GM19463 (cell line): Measurements from ENCODE around the gene SPDYE9.
"Not testable (repeated sequence)": the region's sequence is repeated elsewhere in the genome, so short reads cannot be mapped to it uniquely, and the experiment has no call there.

Experiments
- ATAC-seq: cut with Tn5 transposase; IDR thresholded peaks from one replicate; pipeline ENCODE4 v1.9.1; 2021; ENCODE audit warnings: mild to moderate bottlenecking, moderate library complexity; ENCODE audit not compliant: unreplicated experiment

Gene SPDYE9, protein sequence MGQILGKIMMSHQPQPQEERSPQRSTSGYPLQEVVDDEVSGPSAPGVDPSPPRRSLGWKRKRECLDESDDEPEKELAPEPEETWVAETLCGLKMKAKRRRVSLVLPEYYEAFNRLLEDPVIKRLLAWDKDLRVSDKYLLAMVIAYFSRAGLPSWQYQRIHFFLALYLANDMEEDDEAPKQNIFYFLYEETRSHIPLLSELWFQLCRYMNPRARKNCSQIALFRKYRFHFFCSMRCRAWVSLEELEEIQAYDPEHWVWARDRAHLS

DNA sequence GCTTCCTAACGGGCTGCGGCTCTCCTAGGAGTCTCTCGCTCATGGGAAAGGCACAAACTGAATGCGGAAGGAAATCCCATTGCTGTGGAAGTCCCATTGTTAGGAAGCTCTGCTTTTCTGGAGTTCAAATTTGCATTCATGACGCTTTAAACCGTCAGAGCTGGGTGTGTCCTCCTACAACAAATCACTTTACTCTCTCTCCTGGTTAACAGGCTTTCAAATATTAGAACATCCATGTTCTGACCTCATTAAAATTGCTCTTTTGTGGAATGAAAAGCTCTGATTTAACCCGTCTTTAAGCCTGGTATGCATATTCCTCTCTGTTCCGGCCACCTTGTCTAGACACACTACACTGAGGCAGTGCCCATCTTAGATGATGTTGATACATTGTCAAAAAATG lies at the start of gene SPDYE9:
Gene SPDYE9 (minus strand): TSS at position 101 of the 400 bp plus-strand sequence. CDS start 1,800 bp downstream, outside the sequence.
- not testable (repeated sequence) for ATAC-seq

DNA sequence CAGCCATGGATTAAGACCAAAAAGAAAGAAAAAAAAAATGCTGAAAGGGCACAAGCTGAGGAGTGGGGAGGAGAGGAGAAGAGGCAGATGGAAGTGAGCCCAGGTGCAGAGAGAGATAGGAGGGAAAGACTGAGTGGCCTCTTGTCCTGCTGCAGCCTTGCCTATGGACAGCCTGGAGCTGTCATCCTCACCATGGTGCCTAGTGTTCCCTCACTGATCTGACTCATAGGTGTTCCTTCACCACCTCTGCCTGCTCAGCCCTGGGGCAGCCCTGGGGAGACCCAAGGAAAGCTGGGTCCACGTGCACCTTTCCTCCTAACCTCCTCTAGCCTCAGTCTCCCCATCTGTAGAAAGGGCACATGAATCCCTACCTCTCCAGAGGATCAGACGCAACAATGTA lies 49.0 kb upstream of the SPDYE9 start:
- not testable (repeated sequence) for ATAC-seq

DNA sequence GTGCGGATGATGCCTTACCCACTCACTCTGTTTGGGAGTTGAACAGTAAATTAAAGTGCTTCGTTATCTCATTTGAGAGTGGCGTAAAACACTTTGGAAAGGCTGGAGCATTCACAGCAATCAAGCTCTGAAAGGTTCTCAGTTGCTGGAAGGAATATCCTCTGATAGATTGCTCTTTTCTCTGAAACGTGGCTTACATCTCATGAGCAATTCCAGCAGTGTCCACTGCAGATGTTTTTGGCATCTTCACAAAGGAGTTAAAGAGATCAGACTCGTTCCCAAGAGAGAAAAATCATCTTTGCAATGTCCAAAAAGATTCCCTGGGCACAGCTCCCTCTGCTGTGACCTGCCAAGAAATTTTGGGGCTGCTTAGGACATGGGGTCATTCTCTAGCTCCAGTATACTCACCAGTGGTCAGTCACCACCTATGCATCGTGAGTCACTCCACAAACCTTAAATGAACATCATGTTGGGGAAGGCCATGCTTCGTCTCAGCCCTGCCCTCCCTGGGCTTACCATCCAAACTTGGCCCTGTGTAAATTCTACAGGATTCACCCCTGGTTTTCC lies 46.9 kb upstream of the SPDYE9 start:
- ATAC-seq = not testable (repeated sequence)

- ATAC-seq = not testable (repeated sequence)
Measured at GRCh38 chr7:73130612-73131011, 44.8 kb upstream of the SPDYE9 start.

DNA sequence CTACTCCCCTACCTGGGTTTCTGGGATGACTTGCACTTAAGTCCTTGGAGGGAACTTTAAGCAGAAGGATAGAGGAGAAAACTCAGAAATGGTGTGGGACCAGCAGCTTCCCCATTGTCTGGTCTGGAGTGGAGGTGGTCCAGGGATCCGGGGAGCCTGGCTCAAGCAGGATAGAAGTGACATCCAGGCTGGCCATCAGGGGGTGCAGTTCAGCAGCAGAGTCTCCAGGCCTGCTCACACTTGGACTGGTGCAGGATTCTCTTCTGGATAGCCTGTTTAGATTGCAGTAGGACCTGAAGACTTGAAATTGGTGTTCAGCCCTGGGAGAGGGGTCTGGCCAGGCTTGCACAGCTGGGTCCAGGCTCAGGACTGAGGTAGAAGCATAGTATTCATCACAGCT lies 38.3 kb upstream of the SPDYE9 start:
- ATAC-seq = not testable (repeated sequence)

DNA sequence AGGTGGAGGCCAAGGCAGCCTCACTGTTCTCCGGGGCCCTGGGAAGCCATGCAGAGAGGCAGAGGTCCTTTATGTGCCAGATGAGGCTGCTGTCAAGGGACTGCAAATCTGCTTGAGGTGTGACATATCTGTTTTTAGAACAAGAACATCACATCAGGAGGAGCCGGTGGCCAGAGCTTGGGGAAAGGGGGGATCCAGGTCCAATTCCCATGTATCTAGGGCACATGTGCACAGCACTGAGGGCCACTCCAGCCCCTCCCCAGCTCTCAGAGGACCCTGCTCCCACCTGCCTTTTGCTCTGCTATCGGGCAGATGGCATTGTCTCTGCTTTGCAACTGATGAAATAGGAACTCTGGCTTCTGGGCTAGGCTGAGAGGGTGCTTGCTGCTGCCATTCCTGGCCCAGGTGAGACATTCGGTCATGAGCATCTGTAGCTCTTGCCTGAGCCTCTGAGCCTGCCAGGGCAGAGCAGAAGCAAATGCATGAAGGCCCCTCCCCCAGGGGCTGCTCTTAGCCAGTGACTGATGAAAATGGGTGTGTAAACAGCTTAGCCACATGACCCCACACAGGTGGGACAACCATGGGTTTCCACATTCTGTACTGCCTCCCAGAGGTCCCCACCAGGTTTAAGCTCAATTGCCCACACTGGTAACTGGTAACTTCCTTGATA lies 37.1 kb upstream of the SPDYE9 start:
- ATAC-seq = peak; percentile 20

GRCh38 chr7:73118155-73118554 lies 32.3 kb upstream of the SPDYE9 start:
- not testable (repeated sequence) for ATAC-seq

GRCh38 chr7:73057811-73058210 lies 28.0 kb downstream of the SPDYE9 start, which contains the start of gene SPDYE11:
TSS of gene SPDYE11 (minus strand) at chr7:73057911. CDS start at chr7:73056111, 1,800 bp downstream.
- not testable (repeated sequence) for ATAC-seq

DNA sequence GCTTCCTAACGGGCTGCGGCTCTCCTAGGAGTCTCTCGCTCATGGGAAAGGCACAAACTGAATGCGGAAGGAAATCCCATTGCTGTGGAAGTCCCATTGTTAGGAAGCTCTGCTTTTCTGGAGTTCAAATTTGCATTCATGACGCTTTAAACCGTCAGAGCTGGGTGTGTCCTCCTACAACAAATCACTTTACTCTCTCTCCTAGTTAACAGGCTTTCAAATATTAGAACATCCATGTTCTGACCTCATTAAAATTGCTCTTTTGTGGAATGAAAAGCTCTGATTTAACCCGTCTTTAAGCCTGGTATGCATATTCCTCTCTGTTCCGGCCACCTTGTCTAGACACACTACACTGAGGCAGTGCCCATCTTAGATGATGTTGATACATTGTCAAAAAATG lies 56.2 kb downstream of the SPDYE9 start, which contains the start of gene SPDYE8:
Gene SPDYE8 (minus strand): TSS at position 101 of the 400 bp plus-strand sequence. CDS start 1,800 bp downstream, outside the sequence.
- not testable (repeated sequence) for ATAC-seq
